ENCODE data around the gene PI16.

GRCh38 chr6:36971921-36972673 is 17.6 kb downstream of the PI16 start:
- TF ChIP-seq CTCF (IDR thresholded peaks at IDR 0.05) (no peak), POLR2A (IDR thresholded peaks at IDR 0.05; ENCODE audit: low read depth) (no peak)
